ENCODE data around the gene MCUB. TPM values are rescaled to one million over a fixed set of nuclear protein-coding genes. Genes with fewer than 3 reads are reported as not detected.
A peak's percentile ranks its signal among the peaks of the same experiment; 100 is the strongest.

The MCUB gene
- total and polyA plus RNA-seq, 2 donors: 41.2 to 62.3 TPM

GRCh38 chr4:109627361-109627760 lies 67.3 kb downstream of the MCUB start:
- H3K27ac ChIP-seq (ENCODE audit: low read depth in 1 of 2, low read length in 1 of 2): no peak overlapping the region
- peaks cover 0 to 5% of the 10 kb centered on the region in 2 donors for H3K36me3 ChIP-seq (ENCODE audit: control insufficient read depth in 2 of 2, insufficient read depth in 2 of 2, low read length in 1 of 2)
- no peak overlapping the region for H3K4me3 ChIP-seq (ENCODE audit: low read length in 2 of 2)
- H3K27me3 ChIP-seq (ENCODE audit: control insufficient read depth in 2 of 2, insufficient read depth in 1 of 2, low read length in 1 of 2): no peaks in the 10 kb centered on the region
- H3K4me1 ChIP-seq (ENCODE audit: control insufficient read depth in 2 of 2, insufficient read depth in 2 of 2, low read length in 2 of 2): peaks cover 0 to 3% of the 10 kb centered on the region in 2 donors
- WGBS: 98% methylated on average over 4 of the region's 4 CpGs
- H3K9me3 ChIP-seq (ENCODE audit: control insufficient read depth in 2 of 2, insufficient read depth in 1 of 2, low read length in 1 of 2): peaks cover 0 to 3% of the 10 kb centered on the region in 2 donors
- no peak for DNase-seq (ENCODE audit: low read depth in 6 of 9, low spot score in 9 of 9)

- Histone ChIP-seq H3K36me3 (ENCODE audit: control insufficient read depth in 2 of 2, insufficient read depth in 2 of 2, low read length in 1 of 2) (no peaks in the 10 kb centered on the region), H3K9me3 (ENCODE audit: control insufficient read depth in 2 of 2, insufficient read depth in 1 of 2, low read length in 1 of 2) (peaks cover 0 to 3% of the 10 kb centered on the region in 2 donors)
- WGBS: 92% methylated on average over 4 of the region's 4 CpGs
Observed at GRCh38 chr4:109629775-109630174, 69.7 kb downstream of the MCUB start.

GRCh38 chr4:109631532-109632108 lies 71.6 kb downstream of the MCUB start:
- peaks cover 0 to 3% of the 10 kb centered on the region in 2 donors for H3K4me1 ChIP-seq (ENCODE audit: control insufficient read depth in 2 of 2, insufficient read depth in 2 of 2, low read length in 2 of 2)
- no peak overlapping the region for H3K4me3 ChIP-seq (ENCODE audit: low read length in 2 of 2)
- H3K27me3 ChIP-seq (ENCODE audit: control insufficient read depth in 2 of 2, insufficient read depth in 1 of 2, low read length in 1 of 2): no peaks in the 10 kb centered on the region
- 39% methylated on average over 5 of the region's 5 CpGs for WGBS
- no peaks in the 10 kb centered on the region for H3K9me3 ChIP-seq (ENCODE audit: control insufficient read depth in 2 of 2, insufficient read depth in 1 of 2, low read length in 1 of 2)
- peak in 1 of 9 donors; percentile 14 for DNase-seq (ENCODE audit: low read depth in 6 of 9, low spot score in 9 of 9)
- H3K27ac ChIP-seq (ENCODE audit: low read depth in 1 of 2, low read length in 1 of 2): peak overlapping the region in 1 of 2 donors; percentile 8
- H3K36me3 ChIP-seq (ENCODE audit: control insufficient read depth in 2 of 2, insufficient read depth in 2 of 2, low read length in 1 of 2): peaks cover 0 to 3% of the 10 kb centered on the region in 2 donors

More at GRCh38 chr4:109629775-109630174, 69.7 kb downstream of the MCUB start:
- DNase-seq (ENCODE audit: low read depth in 6 of 9, low spot score in 9 of 9): no peak
- Histone ChIP-seq H3K27me3 (ENCODE audit: control insufficient read depth in 2 of 2, insufficient read depth in 1 of 2, low read length in 1 of 2) (no peaks in the 10 kb centered on the region), H3K27ac (ENCODE audit: low read depth in 1 of 2, low read length in 1 of 2) (no peak overlapping the region), H3K4me1 (ENCODE audit: control insufficient read depth in 2 of 2, insufficient read depth in 2 of 2, low read length in 2 of 2) (peaks cover 0 to 3% of the 10 kb centered on the region in 2 donors), H3K4me3 (ENCODE audit: low read length in 2 of 2) (no peak overlapping the region)

GRCh38 chr4:109640644-109641043 lies 80.6 kb downstream of the MCUB start:
- WGBS: 94% methylated on average over 2 of the region's 2 CpGs
- no peak for DNase-seq (ENCODE audit: low read depth in 6 of 9, low spot score in 9 of 9)
- Histone ChIP-seq H3K36me3 (ENCODE audit: control insufficient read depth in 2 of 2, insufficient read depth in 2 of 2, low read length in 1 of 2) (peaks cover 0 to 5% of the 10 kb centered on the region in 2 donors), H3K4me1 (ENCODE audit: control insufficient read depth in 2 of 2, insufficient read depth in 2 of 2, low read length in 2 of 2) (no peaks in the 10 kb centered on the region), H3K9me3 (ENCODE audit: control insufficient read depth in 2 of 2, insufficient read depth in 1 of 2, low read length in 1 of 2) (no peaks in the 10 kb centered on the region), H3K4me3 (ENCODE audit: low read length in 2 of 2) (no peak overlapping the region), H3K27ac (ENCODE audit: low read depth in 1 of 2, low read length in 1 of 2) (no peak overlapping the region), H3K27me3 (ENCODE audit: control insufficient read depth in 2 of 2, insufficient read depth in 1 of 2, low read length in 1 of 2) (no peaks in the 10 kb centered on the region)

GRCh38 chr4:109645874-109646710 lies 86.0 kb downstream of the MCUB start:
- Histone ChIP-seq H3K36me3 (ENCODE audit: control insufficient read depth in 2 of 2, insufficient read depth in 2 of 2, low read length in 1 of 2) (peaks cover 0 to 3% of the 10 kb centered on the region in 2 donors), H3K9me3 (ENCODE audit: control insufficient read depth in 2 of 2, insufficient read depth in 1 of 2, low read length in 1 of 2) (no peaks in the 10 kb centered on the region), H3K4me1 (ENCODE audit: control insufficient read depth in 2 of 2, insufficient read depth in 2 of 2, low read length in 2 of 2) (peaks cover 2 to 7% of the 10 kb centered on the region in 2 donors), H3K27me3 (ENCODE audit: control insufficient read depth in 2 of 2, insufficient read depth in 1 of 2, low read length in 1 of 2) (no peaks in the 10 kb centered on the region), H3K4me3 (ENCODE audit: low read length in 2 of 2) (no peak overlapping the region), H3K27ac (ENCODE audit: low read depth in 1 of 2, low read length in 1 of 2) (no peak overlapping the region)
- 86% methylated on average over 7 of the region's 7 CpGs for WGBS
- no peak for DNase-seq (ENCODE audit: low read depth in 6 of 9, low spot score in 9 of 9)

- DNase-seq (ENCODE audit: low read depth in 6 of 9, low spot score in 9 of 9): peak in 4 of 9 donors; percentile 10 to 65 (median 26)
- Histone ChIP-seq H3K4me3 (ENCODE audit: low read length in 2 of 2) (no peak overlapping the region), H3K4me1 (ENCODE audit: control insufficient read depth in 2 of 2, insufficient read depth in 2 of 2, low read length in 2 of 2) (peaks cover 2 to 7% of the 10 kb centered on the region in 2 donors), H3K27ac (ENCODE audit: low read depth in 1 of 2, low read length in 1 of 2) (peak overlapping the region; percentile 27 to 80), H3K36me3 (ENCODE audit: control insufficient read depth in 2 of 2, insufficient read depth in 2 of 2, low read length in 1 of 2) (peaks cover 0 to 3% of the 10 kb centered on the region in 2 donors), H3K27me3 (ENCODE audit: control insufficient read depth in 2 of 2, insufficient read depth in 1 of 2, low read length in 1 of 2) (no peaks in the 10 kb centered on the region), H3K9me3 (ENCODE audit: control insufficient read depth in 2 of 2, insufficient read depth in 1 of 2, low read length in 1 of 2) (peaks cover 0 to 7% of the 10 kb centered on the region in 2 donors)
- 68% methylated on average over 5 of the region's 5 CpGs for WGBS
Observed at GRCh38 chr4:109648266-109648996, 88.4 kb downstream of the MCUB start.

GRCh38 chr4:109648997-109649575 lies 89.0 kb downstream of the MCUB start:
- Histone ChIP-seq H3K4me3 (ENCODE audit: low read length in 2 of 2) (no peak overlapping the region), H3K4me1 (ENCODE audit: control insufficient read depth in 2 of 2, insufficient read depth in 2 of 2, low read length in 2 of 2) (peaks cover 2 to 7% of the 10 kb centered on the region in 2 donors), H3K27ac (ENCODE audit: low read depth in 1 of 2, low read length in 1 of 2) (peak overlapping the region; percentile 27 to 67), H3K36me3 (ENCODE audit: control insufficient read depth in 2 of 2, insufficient read depth in 2 of 2, low read length in 1 of 2) (peaks cover 0 to 3% of the 10 kb centered on the region in 2 donors), H3K9me3 (ENCODE audit: control insufficient read depth in 2 of 2, insufficient read depth in 1 of 2, low read length in 1 of 2) (peaks cover 0 to 7% of the 10 kb centered on the region in 2 donors), H3K27me3 (ENCODE audit: control insufficient read depth in 2 of 2, insufficient read depth in 1 of 2, low read length in 1 of 2) (no peaks in the 10 kb centered on the region)
- 83% methylated on average over 2 of the region's 2 CpGs for WGBS
- peak in 1 of 9 donors; percentile 30 for DNase-seq (ENCODE audit: low read depth in 6 of 9, low spot score in 9 of 9)

- peaks cover 2 to 7% of the 10 kb centered on the region in 2 donors for H3K4me1 ChIP-seq (ENCODE audit: control insufficient read depth in 2 of 2, insufficient read depth in 2 of 2, low read length in 2 of 2)
- H3K27ac ChIP-seq (ENCODE audit: low read depth in 1 of 2, low read length in 1 of 2): peak overlapping the region in 1 of 2 donors; percentile 68
- DNase-seq (ENCODE audit: low read depth in 6 of 9, low spot score in 9 of 9): no peak
- peaks cover 0 to 7% of the 10 kb centered on the region in 2 donors for H3K9me3 ChIP-seq (ENCODE audit: control insufficient read depth in 2 of 2, insufficient read depth in 1 of 2, low read length in 1 of 2)
- H3K4me3 ChIP-seq (ENCODE audit: low read length in 2 of 2): no peak overlapping the region
- 95% methylated on average over 1 of the region's 1 CpG for WGBS
- no peaks in the 10 kb centered on the region for H3K27me3 ChIP-seq (ENCODE audit: control insufficient read depth in 2 of 2, insufficient read depth in 1 of 2, low read length in 1 of 2)
- H3K36me3 ChIP-seq (ENCODE audit: control insufficient read depth in 2 of 2, insufficient read depth in 2 of 2, low read length in 1 of 2): peaks cover 0 to 3% of the 10 kb centered on the region in 2 donors
Observed at GRCh38 chr4:109649872-109650271, 89.8 kb downstream of the MCUB start.
